Gastroesophageal sphincter (tissue), 4 donors: ENCODE measurements around the gene SMIM35. TPM values are rescaled to one million over a fixed set of nuclear protein-coding genes. Genes with fewer than 3 reads are reported as not detected.
A peak's percentile ranks its signal among the peaks of the same experiment; 100 is the strongest.
"Not testable (repeated sequence)": the region's sequence is repeated elsewhere in the genome, so short reads cannot be mapped to it uniquely, and the experiment has no call there.

ENCODE experiments used
- ATAC-seq: fragments of 150-250 bp; one replicate; pipeline ENCODE4 v1.9.1; 2016; ENCODE audit warnings: mild to moderate bottlenecking, moderate library complexity
- H3K27ac ChIP-seq, 4 donors: fragments of 200-600 bp; sonication (generic) in 3 of 4; 1 replicate in 3 of 4; 2 replicates in 1 of 4; pipeline ENCODE4 v1.5.1; 2016 to 2019
- H3K27me3 ChIP-seq: fragments of 200-600 bp; sonication (generic); one replicate; pipeline ENCODE4 v1.5.1; 2019
- H3K36me3 ChIP-seq, 2 donors: fragments of 200-600 bp; sonication (generic); one replicate each; pipeline ENCODE4 v1.5.1; 2019; ENCODE audit warnings: control low read depth in 1 of 2
- H3K4me1 ChIP-seq, 3 donors: fragments of 200-600 bp; sonication (generic); 1 replicate in 2 of 3; 2 replicates in 1 of 3; pipeline ENCODE4 v1.5.1; 2016 to 2019; ENCODE audit warnings: control low read depth in 2 of 3
- H3K4me3 ChIP-seq, 2 donors: fragments of 200-600 bp; sonication (generic); one replicate each; pipeline ENCODE4 v1.5.1; 2019; ENCODE audit warnings: mild to moderate bottlenecking in 1 of 2, moderate library complexity in 1 of 2
- H3K9me3 ChIP-seq, 3 donors: fragments of 200-600 bp; sonication (generic); one replicate each; pipeline ENCODE4 v1.5.1; 2017 to 2019; ENCODE audit warnings: control low read depth in 2 of 3
- EP300 ChIP-seq: sonication (generic); formaldehyde crosslinking; IDR thresholded peaks from one replicate; pipeline ENCODE4 v1.6.1; 2017; ENCODE audit warnings: antibody characterized with exemption, mild to moderate bottlenecking
- POLR2A ChIP-seq, 2 donors: fragments of 450-650 bp; IDR thresholded peaks; one replicate each; pipeline ENCODE4 v1.6.1; 2017; ENCODE audit warnings: antibody characterized with exemption in 2 of 2, mild to moderate bottlenecking in 2 of 2, moderate library complexity in 1 of 2
- POLR2AphosphoS5 ChIP-seq: sonication (generic); formaldehyde crosslinking; IDR thresholded peaks from one replicate; pipeline ENCODE4 v1.6.1; 2017; ENCODE audit warnings: antibody characterized with exemption
- WGBS, 2 donors: methylation state at CpG; one replicate each; pipeline ENCODE4 v1.1.5; 2018; ENCODE audit warnings: low coverage in 1 of 2; 5-methylcytosine and 5-hydroxymethylcytosine counted together
- total RNA-seq, 4 donors: library from RNA; depleted of rRNA; stranded (reverse); fragments of >200 nt; gene quantifications; one replicate each; pipeline ENCODE4 v1.1.0, GENCODE V29; 2016
- TF ChIP-seq, protein P1 (sequence below), 4 experiments: fragments of 200-600 bp in 2 of 4; fragments of 450-650 bp in 2 of 4; sonication (generic) in 1 of 4; IDR thresholded peaks; one replicate each; pipeline ENCODE4 v1.5.1; 2017 to 2019; ENCODE audit warnings: antibody characterized with exemption in 4 of 4, mild to moderate bottlenecking in 2 of 4, moderate library complexity in 2 of 4

The SMIM35 gene
- total RNA-seq, 4 donors from 2014 or later = 0.13 TPM; not detected in 3

DNA sequence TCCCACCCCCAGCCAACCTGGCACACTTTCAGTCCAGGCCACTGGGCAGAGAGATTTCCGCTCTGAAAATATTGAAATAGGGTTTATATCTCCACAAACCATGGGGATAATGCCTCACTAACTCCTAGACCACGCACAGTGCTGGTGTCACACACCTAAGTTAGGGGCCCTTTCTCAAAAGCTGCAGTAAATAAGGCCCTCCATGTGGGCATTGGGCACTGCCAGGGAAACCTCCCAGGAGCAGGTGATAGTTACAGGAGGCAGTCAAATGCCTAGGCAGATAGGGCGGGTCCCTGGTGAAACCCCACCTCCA is 103.6 kb downstream of the SMIM35 start:
- Histone ChIP-seq H3K27me3 (peaks cover 6% of the 10 kb centered on the region), H3K4me3 (no peak overlapping the region), H3K4me1 (peaks cover 0 to 23% (median 3%) of the 10 kb centered on the region in 3 donors), H3K9me3 (no peaks in the 10 kb centered on the region), H3K27ac (no peak overlapping the region), H3K36me3 (no peaks in the 10 kb centered on the region)
- ATAC-seq = no peak
- TF ChIP-seq POLR2A (IDR thresholded peaks at IDR 0.05) (no peak), POLR2AphosphoS5 (no peak)
- TF ChIP-seq, protein P1, sequence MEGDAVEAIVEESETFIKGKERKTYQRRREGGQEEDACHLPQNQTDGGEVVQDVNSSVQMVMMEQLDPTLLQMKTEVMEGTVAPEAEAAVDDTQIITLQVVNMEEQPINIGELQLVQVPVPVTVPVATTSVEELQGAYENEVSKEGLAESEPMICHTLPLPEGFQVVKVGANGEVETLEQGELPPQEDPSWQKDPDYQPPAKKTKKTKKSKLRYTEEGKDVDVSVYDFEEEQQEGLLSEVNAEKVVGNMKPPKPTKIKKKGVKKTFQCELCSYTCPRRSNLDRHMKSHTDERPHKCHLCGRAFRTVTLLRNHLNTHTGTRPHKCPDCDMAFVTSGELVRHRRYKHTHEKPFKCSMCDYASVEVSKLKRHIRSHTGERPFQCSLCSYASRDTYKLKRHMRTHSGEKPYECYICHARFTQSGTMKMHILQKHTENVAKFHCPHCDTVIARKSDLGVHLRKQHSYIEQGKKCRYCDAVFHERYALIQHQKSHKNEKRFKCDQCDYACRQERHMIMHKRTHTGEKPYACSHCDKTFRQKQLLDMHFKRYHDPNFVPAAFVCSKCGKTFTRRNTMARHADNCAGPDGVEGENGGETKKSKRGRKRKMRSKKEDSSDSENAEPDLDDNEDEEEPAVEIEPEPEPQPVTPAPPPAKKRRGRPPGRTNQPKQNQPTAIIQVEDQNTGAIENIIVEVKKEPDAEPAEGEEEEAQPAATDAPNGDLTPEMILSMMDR (IDR thresholded peaks at IDR 0.05) = no peak
- 67 to 100% methylated on average over 1 to 2 of the region's 3 CpGs for WGBS, 2 donors

DNA sequence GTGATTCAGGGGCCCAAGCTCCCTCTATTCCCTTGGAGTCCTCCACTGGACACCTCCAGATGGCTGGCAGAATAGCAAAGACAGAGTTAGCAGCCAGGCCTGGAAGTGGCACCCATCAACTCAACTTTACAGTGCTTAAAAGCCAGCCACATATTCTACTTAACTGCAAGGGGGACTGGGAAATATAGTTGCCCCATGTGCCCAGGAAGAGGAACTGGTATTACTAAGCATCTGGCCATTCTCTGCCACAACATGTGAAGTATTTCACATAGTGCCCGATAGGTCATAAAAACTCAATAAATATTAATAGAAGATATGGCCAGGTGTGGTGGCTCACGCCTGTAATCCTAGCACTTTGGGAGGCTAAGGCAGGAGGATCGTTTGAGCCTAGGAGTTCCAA is 106.0 kb downstream of the SMIM35 start:
- Histone ChIP-seq H3K4me1 (peaks cover 0 to 2% (median 0%) of the 10 kb centered on the region in 3 donors), H3K9me3 (no peaks in the 10 kb centered on the region), H3K27ac (no peak overlapping the region), H3K4me3 (no peak overlapping the region), H3K27me3 (no peaks in the 10 kb centered on the region), H3K36me3 (no peaks in the 10 kb centered on the region)
- no peak for ATAC-seq
- 89 to 100% methylated on average over 1 to 3 of the region's 3 CpGs for WGBS, 2 donors
- TF ChIP-seq EP300 = no peak
- TF ChIP-seq, protein P1 (IDR thresholded peaks at IDR 0.05) = no peak
- TF ChIP-seq POLR2AphosphoS5 = no peak
- no peak for TF ChIP-seq POLR2A (IDR thresholded peaks at IDR 0.05)

DNA sequence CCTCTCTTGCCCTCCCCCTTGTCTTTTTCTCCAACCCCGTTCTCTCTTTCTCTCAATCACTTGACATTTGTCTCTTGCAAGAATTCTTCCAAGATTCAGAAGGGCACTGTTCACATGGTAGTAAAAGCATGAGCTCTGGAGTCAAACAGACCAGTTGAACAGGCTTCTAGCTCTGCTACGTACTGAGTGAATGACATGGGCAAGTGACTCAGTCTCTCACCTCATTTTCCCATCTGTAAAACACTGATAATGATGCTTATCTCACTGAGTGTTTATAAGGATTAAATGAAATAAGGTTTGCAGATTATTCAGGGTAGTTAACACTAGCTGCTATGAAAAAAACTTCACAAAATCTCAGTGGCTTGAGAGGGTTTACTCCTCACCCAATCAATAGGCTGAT is 106.5 kb downstream of the SMIM35 start:
- Histone ChIP-seq H3K9me3 (no peaks in the 10 kb centered on the region), H3K4me1 (no peaks in the 10 kb centered on the region), H3K27ac (no peak overlapping the region), H3K27me3 (no peaks in the 10 kb centered on the region), H3K36me3 (no peaks in the 10 kb centered on the region), H3K4me3 (no peak overlapping the region)
- 56 to 75% methylated on average over 1 of the region's 2 CpGs for WGBS, 2 donors
- TF ChIP-seq POLR2AphosphoS5 (no peak), POLR2A (IDR thresholded peaks at IDR 0.05) (no peak)
- TF ChIP-seq, protein P1 (IDR thresholded peaks at IDR 0.05) = no peak
- ATAC-seq = no peak

DNA sequence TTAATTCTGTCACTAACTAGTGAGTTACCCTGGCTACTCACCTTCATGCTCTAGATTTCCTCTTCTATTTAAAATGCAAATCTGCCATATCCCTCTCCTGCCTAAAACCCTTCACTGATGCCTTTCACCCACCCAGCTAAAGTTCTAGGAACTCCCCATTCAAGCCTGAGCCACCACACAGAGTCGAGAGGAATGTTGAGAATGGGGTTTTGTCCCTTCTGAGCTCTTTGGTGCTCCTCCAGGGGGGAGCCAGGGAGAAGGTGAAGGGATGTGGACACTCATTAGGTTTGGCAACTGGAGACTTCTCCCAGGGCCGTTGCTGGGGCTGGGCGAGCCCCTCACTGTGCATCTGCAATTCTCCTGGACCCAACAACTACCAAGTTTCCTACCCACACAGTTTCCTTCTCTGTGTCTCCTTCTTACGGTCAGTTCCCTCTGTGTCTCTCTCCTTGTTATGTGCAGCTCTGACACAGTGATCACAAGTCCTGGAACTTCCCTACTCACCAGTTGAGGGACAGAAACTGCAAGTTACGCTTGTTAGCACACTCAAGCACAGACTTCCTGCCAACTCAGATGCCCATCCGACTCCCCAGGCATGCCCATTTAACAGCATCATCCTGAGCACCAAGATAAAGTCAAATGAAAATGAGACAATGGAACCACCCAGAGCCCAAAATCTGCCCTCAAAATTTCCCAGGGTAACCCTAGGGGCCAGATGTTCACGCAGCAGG is 107.1 kb downstream of the SMIM35 start:
- H3K4me3 ChIP-seq = no peak overlapping the region
- ATAC-seq = peak; percentile 28
- no peaks in the 10 kb centered on the region for H3K36me3 ChIP-seq
- no peaks in the 10 kb centered on the region for H3K9me3 ChIP-seq
- TF ChIP-seq POLR2A (IDR thresholded peaks at IDR 0.05) = no peak
- TF ChIP-seq, protein P1 (IDR thresholded peaks at IDR 0.05) = no peak
- no peak for TF ChIP-seq EP300
- TF ChIP-seq POLR2AphosphoS5 = no peak
- H3K27ac ChIP-seq = peak overlapping the region in 1 of 4 donors; percentile 20
- H3K27me3 ChIP-seq = no peaks in the 10 kb centered on the region
- WGBS, 2 donors = 90 to 92% methylated on average over 4 of the region's 7 CpGs
- no peaks in the 10 kb centered on the region for H3K4me1 ChIP-seq

DNA sequence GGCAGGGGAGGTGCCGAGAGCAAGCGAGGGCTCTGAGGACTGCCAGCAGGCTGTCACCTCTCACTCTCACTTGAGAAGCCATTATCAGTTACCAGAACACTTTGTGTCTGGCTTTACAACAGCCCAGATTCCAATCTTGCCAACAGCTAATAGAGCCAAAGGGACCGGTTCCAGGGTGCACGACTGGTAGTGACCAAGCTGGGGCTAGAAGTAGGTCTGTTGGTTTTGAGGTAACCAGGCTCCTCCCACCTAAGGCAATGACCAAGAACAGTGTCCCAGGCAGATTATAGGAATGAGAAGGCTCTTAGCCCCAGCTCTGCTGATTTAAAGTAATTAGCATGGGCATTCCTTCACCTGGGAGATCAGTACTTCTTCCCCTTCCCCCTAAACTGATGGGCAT is 107.8 kb downstream of the SMIM35 start:
- Histone ChIP-seq H3K27ac (no peak overlapping the region), H3K36me3 (no peaks in the 10 kb centered on the region), H3K4me3 (no peak overlapping the region), H3K9me3 (no peaks in the 10 kb centered on the region), H3K27me3 (no peaks in the 10 kb centered on the region), H3K4me1 (no peaks in the 10 kb centered on the region)
- ATAC-seq = no peak
- TF ChIP-seq EP300 (no peak), POLR2AphosphoS5 (no peak), POLR2A (IDR thresholded peaks at IDR 0.05) (no peak)
- TF ChIP-seq, protein P1 (IDR thresholded peaks at IDR 0.05) = no peak
- no CpG with 5 or more reads among the region's 4 CpGs for WGBS, 2 donors

DNA sequence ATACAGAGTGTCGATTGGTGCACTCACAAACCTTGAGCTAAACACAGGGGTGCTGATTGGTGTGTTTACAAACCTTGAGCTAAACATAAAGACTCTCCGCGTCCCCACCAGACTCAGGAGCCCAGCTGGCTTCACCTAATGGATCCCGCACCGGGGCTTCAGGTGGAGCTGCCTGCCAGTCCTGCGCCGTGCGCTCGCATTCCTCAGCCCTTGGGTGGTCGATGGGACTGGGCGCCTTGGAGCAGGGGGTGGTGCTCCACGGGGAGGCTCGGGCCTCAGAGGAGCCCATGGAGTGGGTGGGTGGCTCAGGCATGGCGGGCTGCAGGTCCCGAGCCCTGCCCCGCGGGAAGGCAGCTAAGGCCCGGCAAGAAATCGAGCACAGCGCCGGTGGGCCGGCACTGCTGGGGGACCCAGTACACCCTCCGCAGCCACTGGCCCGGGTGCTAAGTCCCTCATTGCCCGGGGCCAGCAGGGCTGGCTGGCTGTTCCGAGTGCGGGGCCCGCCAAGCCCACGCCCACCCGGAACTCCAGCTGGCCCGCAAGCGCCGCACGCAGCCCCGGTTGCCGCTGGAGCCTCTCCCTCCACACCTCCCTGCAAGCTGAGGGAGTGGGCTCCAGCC is 108.4 kb downstream of the SMIM35 start:
- 80% methylated on average over 1 of the region's 36 CpGs; no CpG with 5 or more reads in 1 of the 2 donors for WGBS, 2 donors
- H3K4me3 ChIP-seq, H3K27ac ChIP-seq, H3K36me3 ChIP-seq, H3K4me1 ChIP-seq, H3K27me3 ChIP-seq, ATAC-seq, H3K9me3 ChIP-seq: not testable (repeated sequence)

DNA sequence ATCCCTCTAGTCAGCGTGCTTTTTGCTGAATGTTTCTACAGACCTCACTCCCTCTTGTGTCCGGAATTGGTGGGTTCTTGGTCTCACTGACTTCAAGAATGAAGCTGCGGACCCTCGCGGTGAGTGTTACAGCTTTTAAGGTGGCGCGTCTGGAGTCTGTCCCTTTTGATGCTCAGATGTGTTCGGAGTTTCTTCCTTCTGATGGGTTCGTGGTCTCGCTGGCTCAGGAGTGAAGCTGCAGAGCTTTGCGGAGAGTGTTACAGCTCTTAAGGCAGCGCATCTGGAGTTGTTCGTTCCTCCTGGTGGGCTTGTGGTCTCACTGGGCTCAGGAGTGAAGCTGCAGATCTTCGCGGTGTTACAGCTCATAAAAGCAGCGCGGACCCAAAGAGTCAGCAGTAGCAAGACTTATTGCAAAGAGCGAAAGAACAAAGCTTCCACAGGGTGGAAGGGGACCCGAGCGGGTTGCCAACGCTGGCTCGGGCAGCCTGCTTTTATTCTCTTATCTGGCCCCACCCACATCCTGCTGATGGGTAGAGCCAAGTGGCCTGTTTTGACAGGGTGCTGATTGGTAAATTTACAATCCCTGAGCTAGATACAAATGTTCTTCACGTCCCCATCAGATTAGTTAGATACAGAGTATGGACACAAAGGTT is 109.0 kb downstream of the SMIM35 start:
- H3K4me3 ChIP-seq, H3K27me3 ChIP-seq, H3K27ac ChIP-seq, H3K4me1 ChIP-seq, H3K36me3 ChIP-seq, H3K9me3 ChIP-seq, ATAC-seq: not testable (repeated sequence)
- whole genome bisulfite sequencing, 2 donors = 78% methylated on average over 9 of the region's 23 CpGs; no CpG with 5 or more reads in 1 of the 2 donors
